HepG2 (cell line): ENCODE results near the gene EPHA2. TPM values are rescaled to one million over a fixed set of nuclear protein-coding genes. Genes with fewer than 3 reads are reported as not detected.

Experiments used
- CREM ChIP-seq, 2 experiments: sonication (generic) in 1 of 2; formaldehyde crosslinking in 1 of 2; IDR thresholded peaks; 2 replicates each; pipeline versions ENCODE4 v1.4.0 to v1.6.1; 2016 to 2020; ENCODE audit warnings: antibody characterized with exemption in 1 of 2, mild to moderate bottlenecking in 1 of 2, missing genetic modification reagents in 1 of 2
- ELF1 ChIP-seq: sonication (generic); formaldehyde crosslinking; IDR thresholded peaks from 2 replicates; pipeline ENCODE4 v1.4.0; 2020; ENCODE audit warnings: missing genetic modification reagents
- ELF3 ChIP-seq: IDR thresholded peaks from 2 replicates; pipeline ENCODE4 v1.6.1; 2016; ENCODE audit warnings: missing genetic modification reagents, missing compliant biosample characterization
- HOXA7 ChIP-seq: sonication (generic); formaldehyde crosslinking; IDR thresholded peaks from 2 replicates; pipeline ENCODE4 v1.8.1; 2022; ENCODE audit warnings: mild to moderate bottlenecking, missing genetic modification reagents, moderate library complexity
- KAT8 ChIP-seq: IDR thresholded peaks from 2 replicates; pipeline ENCODE4 v1.6.1; 2016; ENCODE audit warnings: missing genetic modification reagents, missing compliant biosample characterization
- KLF13 ChIP-seq: sonication (generic); formaldehyde crosslinking; IDR thresholded peaks from 2 replicates; pipeline ENCODE4 v1.4.0; 2020; ENCODE audit warnings: mild to moderate bottlenecking, missing genetic modification reagents
- MAFF ChIP-seq: IDR thresholded peaks from 2 replicates; pipeline ENCODE4 v1.6.1; 2011; ENCODE audit warnings: low read depth, low read length, improper control_type of control experiment
- MXD4 ChIP-seq: IDR thresholded peaks from 2 replicates; pipeline ENCODE4 v1.6.1; 2016; ENCODE audit warnings: mild to moderate bottlenecking, missing biosample characterization, missing genetic modification reagents
- MYPOP ChIP-seq: sonication (generic); formaldehyde crosslinking; IDR thresholded peaks from 2 replicates; pipeline ENCODE4 v1.8.1; 2023; ENCODE audit warnings: mild to moderate bottlenecking, moderate library complexity, missing genetic modification reagents
- NCOR1 ChIP-seq: fragments of 200-600 bp; sonication (generic); IDR thresholded peaks from 2 replicates; pipeline ENCODE4 v1.7.0; 2017; ENCODE audit warnings: antibody characterized with exemption, low read length, borderline replicate concordance
- PPARG ChIP-seq: conservative IDR thresholded peaks from 2 replicates; pipeline ENCODE4 v1.6.1; 2016; ENCODE audit warnings: missing biosample characterization, missing genetic modification reagents
- REL ChIP-seq: sonication (generic); formaldehyde crosslinking; conservative IDR thresholded peaks from 2 replicates; pipeline ENCODE4 v1.8.0; 2022; ENCODE audit warnings: mild to moderate bottlenecking, missing genetic modification reagents, moderate library complexity
- SMAD3 ChIP-seq: sonication (generic); formaldehyde crosslinking; IDR thresholded peaks from 2 replicates; pipeline ENCODE4 v1.4.0; 2020; ENCODE audit warnings: missing genetic modification reagents
- TOE1 ChIP-seq: sonication (generic); formaldehyde crosslinking; IDR thresholded peaks from 2 replicates; pipeline ENCODE4 v1.4.0; 2020; ENCODE audit warnings: mild to moderate bottlenecking, missing genetic modification reagents
- TOPORS ChIP-seq: sonication (generic); formaldehyde crosslinking; IDR thresholded peaks from 2 replicates; pipeline ENCODE4 v1.8.0; 2023; ENCODE audit warnings: mild to moderate bottlenecking, missing genetic modification reagents
- ZFP36L2 ChIP-seq: sonication (generic); formaldehyde crosslinking; IDR thresholded peaks from 2 replicates; pipeline ENCODE4 v1.4.0; 2020; ENCODE audit warnings: missing genetic modification reagents
- ZKSCAN1 ChIP-seq: fragments of 150-350 bp; IDR thresholded peaks from 2 replicates; pipeline ENCODE4 v1.6.1; 2014; ENCODE audit warnings: low read length
- ZNF549 ChIP-seq: sonication (generic); formaldehyde crosslinking; IDR thresholded peaks from 2 replicates; pipeline ENCODE4 v1.5.0; 2020; ENCODE audit warnings: missing genetic modification reagents
- ZNF598 ChIP-seq: sonication (generic); formaldehyde crosslinking; IDR thresholded peaks from 2 replicates; pipeline ENCODE4 v1.5.1; 2020; ENCODE audit warnings: mild to moderate bottlenecking, missing genetic modification reagents, borderline replicate concordance
- ZNF746 ChIP-seq: sonication (generic); formaldehyde crosslinking; IDR thresholded peaks from 2 replicates; pipeline ENCODE4 v1.8.0; 2022; ENCODE audit warnings: mild to moderate bottlenecking, missing genetic modification reagents
- polyA plus RNA-seq, 8 experiments: library from polyadenylated mRNA; depleted of rRNA in 3 of 8; stranded (reverse) in 7 of 8; unstranded in 1 of 8; fragments of >200 nt; fragmentation: Illumina TruSeq in 4 of 8; extraction: Trizol in 4 of 8; gene quantifications; 2 replicates each; pipeline versions ENCODE4 v1.2.1 to v1.2.3, GENCODE V29; 2011 to 2016; ENCODE audit warnings: low read depth in 4 of 8, missing spikeins in 1 of 8, mixed read lengths in 1 of 8; ENCODE audit not compliant: insufficient read depth in 1 of 8
- total RNA-seq, 5 experiments: library from RNA; depleted of rRNA; stranded (reverse); fragments of >200 nt; fragmentation: Illumina TruSeq; extraction: Trizol; gene quantifications; 2 replicates each; pipeline ENCODE4 v1.2.3, GENCODE V29; 2016; ENCODE audit warnings: low read depth in 1 of 5
- TF ChIP-seq, protein P1 (sequence below): sonication (generic); formaldehyde crosslinking; conservative IDR thresholded peaks from 2 replicates; pipeline ENCODE4 v1.4.0; 2020; ENCODE audit warnings: missing genetic modification reagents
- TF ChIP-seq, protein P2 (sequence below): sonication (generic); formaldehyde crosslinking; IDR thresholded peaks from 2 replicates; pipeline ENCODE4 v1.4.0; 2020; ENCODE audit warnings: mild to moderate bottlenecking, low read depth, missing genetic modification reagents
- TF ChIP-seq, protein P3 (sequence below): sonication (generic); formaldehyde crosslinking; IDR thresholded peaks from 2 replicates; pipeline ENCODE4 v1.9.0; 2022; ENCODE audit warnings: missing genetic modification reagents, mild to moderate bottlenecking, borderline replicate concordance

Gene EPHA2
- total and polyA plus RNA-seq, 2 of the 13 experiments (the other 11 are each of a cell fraction or from before 2014, with no cell fraction given), result 33.6 to 53.6 TPM

GRCh38 chr1:16155537-16156410 is at the start of gene EPHA2 (continued):
- peak; percentile 66; the same call in 1 of the 2 replicates for TF ChIP-seq MXD4 (CRISPR knock-in tag)
- peak; percentile 68; the same call in 1 of the 2 replicates for TF ChIP-seq ELF3 (CRISPR knock-in tag)
- TF ChIP-seq SMAD3 (CRISPR knock-in tag), result no peak; the same call in 1 of the 2 replicates
- TF ChIP-seq REL (CRISPR knock-in tag), result no peak
- 0 out of 2 replicates have a peak, but pooled peaks have one; percentile 34 for TF ChIP-seq KAT8 (CRISPR knock-in tag)
- no peak for TF ChIP-seq HOXA7 (CRISPR knock-in tag)
- no peak for TF ChIP-seq ZNF598 (CRISPR knock-in tag)
- peak; percentile 45; the same call in 1 of the 2 replicates for TF ChIP-seq ELF1
- no peak for TF ChIP-seq KLF13 (CRISPR knock-in tag)
- peak; percentile 26; the same call in 1 of the 2 replicates for TF ChIP-seq TOPORS (CRISPR knock-in tag)
- TF ChIP-seq MAFF, result no peak
- TF ChIP-seq TOE1 (CRISPR knock-in tag), result no peak
- TF ChIP-seq CREM (IDR thresholded peaks at IDR 0.05), result peak; percentile 93
- peak; percentile 62 for TF ChIP-seq CREM (CRISPR knock-in tag; IDR thresholded peaks at IDR 0.05)
- TF ChIP-seq NCOR1, result no peak
- TF ChIP-seq, protein P1, sequence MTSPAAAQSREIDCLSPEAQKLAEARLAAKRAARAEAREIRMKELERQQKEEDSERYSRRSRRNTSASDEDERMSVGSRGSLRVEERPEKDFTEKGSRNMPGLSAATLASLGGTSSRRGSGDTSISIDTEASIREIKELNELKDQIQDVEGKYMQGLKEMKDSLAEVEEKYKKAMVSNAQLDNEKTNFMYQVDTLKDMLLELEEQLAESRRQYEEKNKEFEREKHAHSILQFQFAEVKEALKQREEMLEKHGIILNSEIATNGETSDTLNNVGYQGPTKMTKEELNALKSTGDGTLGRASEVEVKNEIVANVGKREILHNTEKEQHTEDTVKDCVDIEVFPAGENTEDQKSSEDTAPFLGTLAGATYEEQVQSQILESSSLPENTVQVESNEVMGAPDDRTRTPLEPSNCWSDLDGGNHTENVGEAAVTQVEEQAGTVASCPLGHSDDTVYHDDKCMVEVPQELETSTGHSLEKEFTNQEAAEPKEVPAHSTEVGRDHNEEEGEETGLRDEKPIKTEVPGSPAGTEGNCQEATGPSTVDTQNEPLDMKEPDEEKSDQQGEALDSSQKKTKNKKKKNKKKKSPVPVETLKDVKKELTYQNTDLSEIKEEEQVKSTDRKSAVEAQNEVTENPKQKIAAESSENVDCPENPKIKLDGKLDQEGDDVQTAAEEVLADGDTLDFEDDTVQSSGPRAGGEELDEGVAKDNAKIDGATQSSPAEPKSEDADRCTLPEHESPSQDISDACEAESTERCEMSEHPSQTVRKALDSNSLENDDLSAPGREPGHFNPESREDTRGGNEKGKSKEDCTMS (CRISPR knock-in tag), result no peak
- TF ChIP-seq, protein P2, sequence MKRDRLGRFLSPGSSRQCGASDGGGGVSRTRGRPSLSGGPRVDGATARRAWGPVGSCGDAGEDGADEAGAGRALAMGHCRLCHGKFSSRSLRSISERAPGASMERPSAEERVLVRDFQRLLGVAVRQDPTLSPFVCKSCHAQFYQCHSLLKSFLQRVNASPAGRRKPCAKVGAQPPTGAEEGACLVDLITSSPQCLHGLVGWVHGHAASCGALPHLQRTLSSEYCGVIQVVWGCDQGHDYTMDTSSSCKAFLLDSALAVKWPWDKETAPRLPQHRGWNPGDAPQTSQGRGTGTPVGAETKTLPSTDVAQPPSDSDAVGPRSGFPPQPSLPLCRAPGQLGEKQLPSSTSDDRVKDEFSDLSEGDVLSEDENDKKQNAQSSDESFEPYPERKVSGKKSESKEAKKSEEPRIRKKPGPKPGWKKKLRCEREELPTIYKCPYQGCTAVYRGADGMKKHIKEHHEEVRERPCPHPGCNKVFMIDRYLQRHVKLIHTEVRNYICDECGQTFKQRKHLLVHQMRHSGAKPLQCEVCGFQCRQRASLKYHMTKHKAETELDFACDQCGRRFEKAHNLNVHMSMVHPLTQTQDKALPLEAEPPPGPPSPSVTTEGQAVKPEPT (CRISPR knock-in tag), result 0 out of 2 replicates have a peak, but pooled peaks have one; percentile 20
- 0 out of 2 replicates have a peak, but pooled peaks have one; percentile 46 for TF ChIP-seq ZNF746
- no peak for TF ChIP-seq ZFP36L2 (CRISPR knock-in tag)
- TF ChIP-seq MYPOP (CRISPR knock-in tag), result peak; percentile 83
- TF ChIP-seq, protein P3, sequence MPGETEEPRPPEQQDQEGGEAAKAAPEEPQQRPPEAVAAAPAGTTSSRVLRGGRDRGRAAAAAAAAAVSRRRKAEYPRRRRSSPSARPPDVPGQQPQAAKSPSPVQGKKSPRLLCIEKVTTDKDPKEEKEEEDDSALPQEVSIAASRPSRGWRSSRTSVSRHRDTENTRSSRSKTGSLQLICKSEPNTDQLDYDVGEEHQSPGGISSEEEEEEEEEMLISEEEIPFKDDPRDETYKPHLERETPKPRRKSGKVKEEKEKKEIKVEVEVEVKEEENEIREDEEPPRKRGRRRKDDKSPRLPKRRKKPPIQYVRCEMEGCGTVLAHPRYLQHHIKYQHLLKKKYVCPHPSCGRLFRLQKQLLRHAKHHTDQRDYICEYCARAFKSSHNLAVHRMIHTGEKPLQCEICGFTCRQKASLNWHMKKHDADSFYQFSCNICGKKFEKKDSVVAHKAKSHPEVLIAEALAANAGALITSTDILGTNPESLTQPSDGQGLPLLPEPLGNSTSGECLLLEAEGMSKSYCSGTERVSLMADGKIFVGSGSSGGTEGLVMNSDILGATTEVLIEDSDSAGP (CRISPR knock-in tag), result peak; percentile 99
- no peak for TF ChIP-seq ZKSCAN1
- TF ChIP-seq ZNF549 (CRISPR knock-in tag), result no peak
- 0 out of 2 replicates have a peak, but pooled peaks have one; percentile 40 for TF ChIP-seq PPARG (CRISPR knock-in tag)
